ENCODE results near the gene ARHGEF9.

The ARHGEF9 gene

DNA sequence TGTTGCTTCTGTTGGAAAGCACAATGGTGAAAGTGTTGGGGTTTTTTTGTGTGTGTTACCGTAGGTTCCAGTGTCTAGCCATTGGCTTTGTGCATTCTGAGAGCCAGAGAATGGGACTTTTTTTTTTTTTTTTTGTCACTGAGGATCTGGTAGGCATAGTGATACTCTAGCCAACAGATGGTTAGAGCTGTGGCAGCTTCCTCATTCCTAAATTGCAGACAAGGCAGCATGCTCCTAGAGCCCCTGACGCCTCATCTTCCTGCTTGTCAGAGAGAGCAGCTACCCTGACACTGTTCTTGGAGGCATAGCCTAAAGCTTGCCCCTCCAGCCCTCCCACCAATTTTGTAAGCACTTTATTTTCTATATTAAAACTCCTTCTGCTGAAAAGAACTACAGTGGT lies 27.0 kb downstream of the ARHGEF9 start:
- DNase-seq (ENCODE audit: low read depth) = no peak
- H3K4me3 ChIP-seq (ENCODE audit: low read depth, low read length) = no peak overlapping the region
- TF ChIP-seq, protein P1, sequence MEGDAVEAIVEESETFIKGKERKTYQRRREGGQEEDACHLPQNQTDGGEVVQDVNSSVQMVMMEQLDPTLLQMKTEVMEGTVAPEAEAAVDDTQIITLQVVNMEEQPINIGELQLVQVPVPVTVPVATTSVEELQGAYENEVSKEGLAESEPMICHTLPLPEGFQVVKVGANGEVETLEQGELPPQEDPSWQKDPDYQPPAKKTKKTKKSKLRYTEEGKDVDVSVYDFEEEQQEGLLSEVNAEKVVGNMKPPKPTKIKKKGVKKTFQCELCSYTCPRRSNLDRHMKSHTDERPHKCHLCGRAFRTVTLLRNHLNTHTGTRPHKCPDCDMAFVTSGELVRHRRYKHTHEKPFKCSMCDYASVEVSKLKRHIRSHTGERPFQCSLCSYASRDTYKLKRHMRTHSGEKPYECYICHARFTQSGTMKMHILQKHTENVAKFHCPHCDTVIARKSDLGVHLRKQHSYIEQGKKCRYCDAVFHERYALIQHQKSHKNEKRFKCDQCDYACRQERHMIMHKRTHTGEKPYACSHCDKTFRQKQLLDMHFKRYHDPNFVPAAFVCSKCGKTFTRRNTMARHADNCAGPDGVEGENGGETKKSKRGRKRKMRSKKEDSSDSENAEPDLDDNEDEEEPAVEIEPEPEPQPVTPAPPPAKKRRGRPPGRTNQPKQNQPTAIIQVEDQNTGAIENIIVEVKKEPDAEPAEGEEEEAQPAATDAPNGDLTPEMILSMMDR (IDR thresholded peaks at IDR 0.05; ENCODE audit: low read depth, low read length, missing control alignments) = no peak

DNA sequence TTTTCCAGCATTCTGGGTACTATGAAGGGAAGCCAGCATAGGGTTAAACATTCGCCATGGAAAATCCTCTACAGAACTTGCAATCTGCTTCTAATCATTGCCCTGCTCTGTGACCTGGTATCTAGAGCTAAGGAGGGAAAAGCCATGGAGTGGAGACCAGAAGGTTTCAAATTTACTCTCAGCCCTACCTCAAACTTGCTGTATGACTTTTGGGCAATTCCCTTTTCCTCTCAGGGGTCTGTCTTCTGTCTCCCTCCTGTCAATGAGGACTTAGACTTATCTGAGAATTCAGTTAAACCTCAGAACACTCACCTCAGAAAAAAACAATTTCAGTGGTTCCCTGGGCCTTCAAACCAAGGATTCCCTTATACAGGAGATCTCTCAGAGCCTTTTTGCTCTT lies 29.1 kb downstream of the ARHGEF9 start:
- no peak overlapping the region; the same call in 1 of the 2 replicates for H3K4me3 ChIP-seq (ENCODE audit: low read depth, low read length)
- no peak for DNase-seq (ENCODE audit: low read depth)
- TF ChIP-seq, protein P1 (IDR thresholded peaks at IDR 0.05; ENCODE audit: low read depth, low read length, missing control alignments) = no peak

DNA sequence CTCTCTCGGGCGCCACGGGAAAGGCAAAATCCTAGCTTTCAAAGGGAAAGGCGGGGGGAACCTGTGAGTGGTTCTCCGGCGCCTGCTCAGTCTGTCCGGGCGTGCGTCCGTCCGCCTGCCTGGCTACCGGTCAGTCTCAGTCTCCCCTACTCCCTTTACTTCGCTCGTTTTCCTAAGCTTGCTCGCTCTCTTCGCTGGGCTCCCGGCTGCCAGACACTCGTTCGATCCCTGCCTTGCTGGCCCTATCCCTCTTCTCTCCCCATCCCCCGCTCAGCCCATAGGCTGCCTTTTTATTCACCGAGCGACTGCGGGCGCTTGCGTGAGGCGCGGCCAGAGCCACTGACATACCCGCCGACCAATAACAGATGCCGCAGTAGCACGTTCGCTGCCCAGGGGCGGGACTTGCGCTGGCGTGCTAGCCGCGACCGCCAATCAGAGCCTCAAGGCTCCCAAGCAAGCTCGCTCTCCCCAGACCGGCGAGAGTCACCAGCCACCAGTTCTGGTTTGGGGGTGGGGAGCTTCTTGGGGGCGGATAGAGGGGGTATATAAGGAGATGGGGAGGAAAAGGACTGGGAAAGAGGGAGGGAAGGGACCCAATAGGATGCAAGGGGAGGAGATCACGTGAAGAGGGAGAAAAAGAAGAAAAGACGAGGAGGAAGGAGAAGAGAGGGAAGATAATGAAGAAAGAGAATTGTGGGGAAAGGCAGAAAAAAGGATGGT lies 30.0 kb downstream of the ARHGEF9 start:
- H3K4me3 ChIP-seq (ENCODE audit: low read depth, low read length) = peak overlapping the region; percentile 92
- TF ChIP-seq, protein P1 (IDR thresholded peaks at IDR 0.05; ENCODE audit: low read depth, low read length, missing control alignments) = no peak
- DNase-seq (ENCODE audit: low read depth) = peak; percentile 83

DNA sequence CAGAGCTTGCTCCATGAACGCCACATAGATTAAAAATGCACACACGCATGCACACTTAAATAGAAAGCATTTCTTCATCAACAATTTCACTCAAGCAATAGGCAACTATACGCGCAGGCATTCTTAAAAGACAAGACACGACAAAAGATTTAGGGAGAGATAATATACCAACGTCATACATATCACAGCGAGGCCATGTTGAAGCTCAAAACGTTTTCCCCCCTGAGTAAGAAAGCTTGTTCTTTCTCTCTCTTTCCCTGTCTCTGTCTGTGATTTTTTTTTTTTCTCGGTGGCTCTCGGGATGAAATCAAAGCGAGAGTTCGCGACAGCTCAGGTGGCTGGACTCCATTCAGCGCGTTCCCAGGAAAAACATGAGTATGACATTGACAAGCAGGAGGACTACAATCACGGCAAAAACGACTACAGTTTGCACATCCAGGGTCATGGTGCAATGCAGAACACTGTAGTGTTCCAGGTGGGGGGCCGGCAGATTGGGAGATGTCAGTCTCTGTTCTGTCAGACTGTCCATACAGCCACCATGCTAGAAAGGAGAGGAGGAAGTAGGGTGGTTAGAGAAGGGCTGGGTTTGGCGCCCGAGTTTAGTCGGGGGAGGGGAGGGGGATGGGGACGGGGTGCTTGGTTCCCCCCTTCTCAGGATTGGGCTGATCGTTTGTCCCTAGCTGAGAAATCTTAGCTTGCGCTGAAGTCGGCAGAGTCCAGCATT lies 30.7 kb downstream of the ARHGEF9 start:
- DNase-seq (ENCODE audit: low read depth) = no peak
- peak overlapping the region; percentile 92 for H3K4me3 ChIP-seq (ENCODE audit: low read depth, low read length)
- TF ChIP-seq, protein P1 (IDR thresholded peaks at IDR 0.05; ENCODE audit: low read depth, low read length, missing control alignments) = no peak

DNA sequence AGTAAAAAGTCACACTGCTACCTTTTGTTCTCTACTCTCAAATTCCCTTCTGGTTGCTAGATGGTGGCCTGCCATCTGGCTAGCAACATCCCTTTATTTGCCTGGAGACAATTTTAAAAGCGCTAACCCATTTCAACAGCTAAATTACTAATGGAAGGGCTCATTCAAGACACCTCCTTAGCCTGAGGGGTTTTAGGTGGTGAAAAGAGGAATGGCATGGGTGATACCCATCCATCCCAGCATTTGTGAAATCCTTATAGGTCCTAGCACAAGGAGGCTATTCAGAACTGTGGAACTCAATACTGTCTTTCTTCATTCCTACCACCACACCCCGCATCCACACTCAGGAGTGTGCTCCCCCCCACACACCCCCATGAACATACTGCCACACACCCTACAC lies 33.5 kb downstream of the ARHGEF9 start:
- DNase-seq (ENCODE audit: low read depth) = no peak
- TF ChIP-seq, protein P1 (IDR thresholded peaks at IDR 0.05; ENCODE audit: low read depth, low read length, missing control alignments) = no peak
- no peak overlapping the region for H3K4me3 ChIP-seq (ENCODE audit: low read depth, low read length)

DNA sequence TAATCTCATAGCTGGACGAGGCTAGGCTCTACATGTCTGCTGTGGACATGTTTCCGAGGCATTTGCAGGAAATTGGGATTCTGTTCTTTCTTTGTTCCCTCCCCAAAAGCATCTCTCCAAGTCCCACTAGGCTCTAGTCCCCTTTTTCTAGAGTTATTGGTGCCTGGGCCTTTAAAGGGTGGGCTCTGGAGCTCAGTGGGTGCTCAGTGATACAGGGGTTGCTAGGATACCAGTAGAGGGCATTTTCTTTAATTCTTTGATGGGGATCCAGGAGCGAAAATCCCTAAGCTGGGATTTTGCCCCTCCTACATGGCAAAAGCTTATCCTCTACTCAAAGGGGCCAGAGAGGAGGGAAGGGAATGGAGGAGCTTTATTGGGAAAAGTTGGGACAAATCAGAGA lies 34.2 kb downstream of the ARHGEF9 start:
- no peak overlapping the region for H3K4me3 ChIP-seq (ENCODE audit: low read depth, low read length)
- no peak for DNase-seq (ENCODE audit: low read depth)

More for the DNA sequence above, 34.2 kb downstream of the ARHGEF9 start:
- TF ChIP-seq, protein P1 (IDR thresholded peaks at IDR 0.05; ENCODE audit: low read depth, low read length, missing control alignments) = no peak
